Loucy (cell line): ENCODE measurements around the gene CALHM4.

Experiments used
- H2AFZ ChIP-seq: fragments of 200-600 bp; sonication (generic); 2 replicates; pipeline ENCODE4 v1.6.0; 2016; ENCODE audit warnings: antibody characterized with exemption, mild to moderate bottlenecking, low read length, moderate library complexity
- H3F3A ChIP-seq: fragments of 200-600 bp; 2 replicates; pipeline ENCODE4 v1.6.0; 2016; ENCODE audit warnings: antibody characterized with exemption, low read depth, mild to moderate bottlenecking
- H3K27me3 ChIP-seq: fragments of 200-600 bp; sonication (generic); 2 replicates; pipeline ENCODE4 v1.6.1; 2014; ENCODE audit warnings: low read length, mild to moderate bottlenecking; ENCODE audit not compliant: insufficient read depth, poor library complexity, severe bottlenecking
- H3K36me3 ChIP-seq: fragments of 200-600 bp; sonication (generic); 2 replicates; pipeline ENCODE4 v1.6.1; 2016; ENCODE audit warnings: low read length; ENCODE audit not compliant: insufficient read depth
- H3K4me1 ChIP-seq: fragments of 200-600 bp; sonication (generic); 2 replicates; pipeline ENCODE4 v1.5.1; 2014; ENCODE audit warnings: low read length, mild to moderate bottlenecking; ENCODE audit not compliant: insufficient read depth, poor library complexity, severe bottlenecking
- H3K4me2 ChIP-seq: fragments of 200-600 bp; sonication (generic); 2 replicates; pipeline ENCODE4 v1.6.0; 2014; ENCODE audit warnings: antibody characterized with exemption, low read length, low read depth, mild to moderate bottlenecking; ENCODE audit not compliant: poor library complexity, severe bottlenecking
- H3K4me3 ChIP-seq: fragments of 200-600 bp; sonication (generic); 2 replicates; pipeline ENCODE4 v1.5.1; 2014; ENCODE audit warnings: low read length, mild to moderate bottlenecking, mixed read lengths; ENCODE audit not compliant: poor library complexity, severe bottlenecking
- H3K79me2 ChIP-seq: fragments of 200-600 bp; sonication (generic); 2 replicates; pipeline ENCODE4 v1.6.1; 2014; ENCODE audit warnings: low read length; ENCODE audit not compliant: insufficient read depth
- H3K9ac ChIP-seq: fragments of 200-600 bp; sonication (generic); 2 replicates; pipeline ENCODE4 v1.6.0; 2014; ENCODE audit warnings: mild to moderate bottlenecking, low read depth, low read length, moderate library complexity; ENCODE audit not compliant: poor library complexity, severe bottlenecking
- H3K9me2 ChIP-seq: fragments of 200-600 bp; sonication (generic); replicated peaks from 2 replicates; pipeline ENCODE4 v1.6.1; 2016; ENCODE audit warnings: low read depth, low read length, mixed read lengths
- H3K9me3 ChIP-seq: fragments of 200-600 bp; sonication (generic); 2 replicates; pipeline ENCODE4 v1.6.1; 2014; ENCODE audit warnings: mild to moderate bottlenecking, antibody characterized with exemption, low read length, low read depth; ENCODE audit not compliant: insufficient read depth
- H4K20me1 ChIP-seq: fragments of 200-600 bp; sonication (generic); 2 replicates; pipeline ENCODE4 v1.6.0; 2014; ENCODE audit warnings: antibody characterized with exemption, low read length, mild to moderate bottlenecking; ENCODE audit not compliant: insufficient read depth, poor library complexity, severe bottlenecking
- EZH2phosphoT487 ChIP-seq: fragments of 200-600 bp; IDR thresholded peaks from 2 replicates; pipeline ENCODE4 v1.6.1; 2018; ENCODE audit warnings: antibody characterized with exemption, mild to moderate bottlenecking, moderate library complexity, borderline replicate concordance
- TF ChIP-seq, protein P1 (sequence below): fragments of 200-600 bp; sonication (generic); conservative IDR thresholded peaks from 2 replicates; pipeline ENCODE4 v1.5.1; 2014; ENCODE audit warnings: mild to moderate bottlenecking, antibody characterized with exemption, low read length

Gene CALHM4

DNA sequence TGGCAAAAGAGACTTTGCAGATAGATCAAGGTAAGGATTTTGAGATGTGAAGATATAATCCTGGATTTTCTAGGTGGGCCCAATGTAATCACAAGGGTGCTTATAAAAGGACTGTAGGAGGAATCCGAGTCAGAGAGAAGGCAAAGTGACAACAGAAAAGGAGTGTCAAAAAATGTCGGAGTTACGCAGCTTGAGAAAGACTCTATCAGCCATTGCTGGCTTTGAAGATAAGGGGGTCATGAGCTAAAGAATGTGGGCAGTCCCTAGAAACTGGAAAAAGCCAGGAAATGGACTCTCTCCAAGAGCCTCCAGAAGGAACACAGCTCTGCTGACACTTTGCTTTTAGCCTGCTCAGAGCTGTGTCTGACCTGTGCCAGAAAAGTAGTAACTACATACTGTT, 9.1 kb downstream of the CALHM4 start:
- Histone ChIP-seq H3K9me2 (no peaks in the 10 kb centered on the region), H3K36me3 (no peaks in the 10 kb centered on the region), H3K4me2 (no peak overlapping the region), H3K9ac (no peak overlapping the region), H3F3A (no peaks in the 10 kb centered on the region), H3K9me3 (no peaks in the 10 kb centered on the region), H3K27me3 (no peaks in the 10 kb centered on the region), H2AFZ (no peak overlapping the region), H3K4me1 (no peaks in the 10 kb centered on the region), H3K4me3 (no peak overlapping the region), H4K20me1 (no peaks in the 10 kb centered on the region), H3K79me2 (no peaks in the 10 kb centered on the region)
- TF ChIP-seq EZH2phosphoT487 = no peak
- TF ChIP-seq, protein P1, sequence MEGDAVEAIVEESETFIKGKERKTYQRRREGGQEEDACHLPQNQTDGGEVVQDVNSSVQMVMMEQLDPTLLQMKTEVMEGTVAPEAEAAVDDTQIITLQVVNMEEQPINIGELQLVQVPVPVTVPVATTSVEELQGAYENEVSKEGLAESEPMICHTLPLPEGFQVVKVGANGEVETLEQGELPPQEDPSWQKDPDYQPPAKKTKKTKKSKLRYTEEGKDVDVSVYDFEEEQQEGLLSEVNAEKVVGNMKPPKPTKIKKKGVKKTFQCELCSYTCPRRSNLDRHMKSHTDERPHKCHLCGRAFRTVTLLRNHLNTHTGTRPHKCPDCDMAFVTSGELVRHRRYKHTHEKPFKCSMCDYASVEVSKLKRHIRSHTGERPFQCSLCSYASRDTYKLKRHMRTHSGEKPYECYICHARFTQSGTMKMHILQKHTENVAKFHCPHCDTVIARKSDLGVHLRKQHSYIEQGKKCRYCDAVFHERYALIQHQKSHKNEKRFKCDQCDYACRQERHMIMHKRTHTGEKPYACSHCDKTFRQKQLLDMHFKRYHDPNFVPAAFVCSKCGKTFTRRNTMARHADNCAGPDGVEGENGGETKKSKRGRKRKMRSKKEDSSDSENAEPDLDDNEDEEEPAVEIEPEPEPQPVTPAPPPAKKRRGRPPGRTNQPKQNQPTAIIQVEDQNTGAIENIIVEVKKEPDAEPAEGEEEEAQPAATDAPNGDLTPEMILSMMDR = no peak

DNA sequence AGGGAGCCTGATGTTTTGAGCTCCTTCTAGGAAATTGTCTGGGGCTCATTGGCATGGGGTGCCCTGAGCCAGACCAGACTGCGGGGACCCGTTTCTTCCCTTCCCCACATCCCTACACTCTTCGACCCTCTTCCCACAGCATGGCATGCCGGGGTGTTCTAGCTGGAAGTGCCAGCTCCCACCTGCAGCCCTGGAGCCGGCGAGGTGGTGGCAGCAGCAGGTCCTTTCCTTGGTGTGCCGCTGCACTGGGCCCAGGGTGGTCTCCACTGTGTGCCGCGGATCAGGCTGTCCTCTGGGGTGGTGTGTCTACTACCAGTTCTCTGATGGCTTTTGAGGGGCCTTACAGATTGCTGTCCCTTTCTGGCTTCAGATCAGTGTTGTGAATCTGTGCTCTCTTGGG, 10.3 kb downstream of the CALHM4 start:
- H3K4me3 ChIP-seq = no peak overlapping the region
- no peak for TF ChIP-seq EZH2phosphoT487
- TF ChIP-seq, protein P1 = no peak
- no peaks in the 10 kb centered on the region for H3K4me1 ChIP-seq
- H3K9me2 ChIP-seq = no peaks in the 10 kb centered on the region
- no peaks in the 10 kb centered on the region for H4K20me1 ChIP-seq
- no peaks in the 10 kb centered on the region for H3K9me3 ChIP-seq
- no peaks in the 10 kb centered on the region for H3K36me3 ChIP-seq
- H3F3A ChIP-seq = no peaks in the 10 kb centered on the region
- no peak overlapping the region for H3K9ac ChIP-seq
- H3K79me2 ChIP-seq = no peaks in the 10 kb centered on the region
- H3K27me3 ChIP-seq = no peaks in the 10 kb centered on the region
- H2AFZ ChIP-seq = no peak overlapping the region
- H3K4me2 ChIP-seq = no peak overlapping the region

DNA sequence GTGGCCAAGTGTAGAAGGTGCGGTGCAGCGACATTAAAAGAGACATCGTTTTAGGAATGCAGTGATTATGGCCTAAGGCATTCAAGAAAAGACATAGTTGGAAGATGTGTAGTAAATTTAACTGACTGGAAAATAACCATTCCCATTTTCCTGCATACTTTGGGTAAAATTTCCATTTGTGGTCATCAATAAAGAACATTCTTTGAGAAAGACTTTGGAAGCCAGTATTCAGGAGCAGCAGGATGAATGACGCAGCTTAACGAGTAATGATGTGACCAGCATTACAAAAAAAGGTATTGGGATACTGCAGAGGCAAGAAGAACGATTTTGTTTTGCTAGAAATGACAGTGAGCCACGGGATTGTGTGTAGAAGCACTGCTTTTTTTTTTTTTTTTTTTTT, 10.8 kb downstream of the CALHM4 start:
- no peak for TF ChIP-seq EZH2phosphoT487
- TF ChIP-seq, protein P1 = no peak
- H3F3A ChIP-seq = no peaks in the 10 kb centered on the region
- H3K9me2 ChIP-seq = no peaks in the 10 kb centered on the region
- no peaks in the 10 kb centered on the region for H3K79me2 ChIP-seq
- H3K9me3 ChIP-seq = no peaks in the 10 kb centered on the region
- H3K4me1 ChIP-seq = peaks cover 4% of the 10 kb centered on the region
- no peak overlapping the region for H3K4me3 ChIP-seq
- no peak overlapping the region for H3K9ac ChIP-seq
- H3K27me3 ChIP-seq = no peaks in the 10 kb centered on the region
- H3K4me2 ChIP-seq = no peak overlapping the region
- H4K20me1 ChIP-seq = no peaks in the 10 kb centered on the region
- no peak overlapping the region for H2AFZ ChIP-seq
- no peaks in the 10 kb centered on the region for H3K36me3 ChIP-seq
